Astrocyte of the spinal cord (primary cell): ENCODE data around the gene MAN1A1.

Experiments
- DNase-seq: peaks from one replicate; pipeline ENCODE4 v3.0.0; 2011; ENCODE audit warnings: low read depth, low spot score
- H3K4me3 ChIP-seq: 2 replicates; pipeline ENCODE4 v1.5.1; 2011; ENCODE audit warnings: low read depth, mild to moderate bottlenecking, low read length, moderate library complexity
- in situ Hi-C: cut with HindIII; loops from 2 replicates; pipeline ENCODE4 v1.10.0; 2017; ENCODE audit warnings: low sequenced_read_pairs
- TF ChIP-seq, protein P1 (sequence below): IDR thresholded peaks from 2 replicates; pipeline ENCODE4 v1.5.1; 2012; ENCODE audit warnings: low read depth, mild to moderate bottlenecking, low read length, inconsistent platforms

Gene MAN1A1

DNA sequence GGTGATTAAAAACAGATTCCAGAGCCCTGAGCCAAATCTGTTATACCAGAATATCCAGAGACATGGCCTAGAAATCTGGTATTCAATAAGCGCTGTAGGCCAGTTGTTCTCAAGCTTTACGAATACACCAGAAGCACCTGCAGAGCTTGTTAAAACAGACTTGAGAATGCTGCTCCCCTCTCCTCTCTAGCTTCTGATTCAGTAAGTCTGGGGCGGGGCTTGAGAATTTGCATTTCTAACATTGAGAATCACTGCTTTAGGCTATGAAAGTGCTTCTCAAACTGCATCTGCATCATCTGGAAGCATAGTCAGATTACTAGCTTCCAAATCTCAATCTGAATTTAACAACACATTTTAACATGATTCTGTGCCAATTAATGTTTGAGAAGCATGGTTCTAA, 20.5 kb upstream of the MAN1A1 start:
- TF ChIP-seq, protein P1, sequence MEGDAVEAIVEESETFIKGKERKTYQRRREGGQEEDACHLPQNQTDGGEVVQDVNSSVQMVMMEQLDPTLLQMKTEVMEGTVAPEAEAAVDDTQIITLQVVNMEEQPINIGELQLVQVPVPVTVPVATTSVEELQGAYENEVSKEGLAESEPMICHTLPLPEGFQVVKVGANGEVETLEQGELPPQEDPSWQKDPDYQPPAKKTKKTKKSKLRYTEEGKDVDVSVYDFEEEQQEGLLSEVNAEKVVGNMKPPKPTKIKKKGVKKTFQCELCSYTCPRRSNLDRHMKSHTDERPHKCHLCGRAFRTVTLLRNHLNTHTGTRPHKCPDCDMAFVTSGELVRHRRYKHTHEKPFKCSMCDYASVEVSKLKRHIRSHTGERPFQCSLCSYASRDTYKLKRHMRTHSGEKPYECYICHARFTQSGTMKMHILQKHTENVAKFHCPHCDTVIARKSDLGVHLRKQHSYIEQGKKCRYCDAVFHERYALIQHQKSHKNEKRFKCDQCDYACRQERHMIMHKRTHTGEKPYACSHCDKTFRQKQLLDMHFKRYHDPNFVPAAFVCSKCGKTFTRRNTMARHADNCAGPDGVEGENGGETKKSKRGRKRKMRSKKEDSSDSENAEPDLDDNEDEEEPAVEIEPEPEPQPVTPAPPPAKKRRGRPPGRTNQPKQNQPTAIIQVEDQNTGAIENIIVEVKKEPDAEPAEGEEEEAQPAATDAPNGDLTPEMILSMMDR, result no peak
- no peak overlapping the region for H3K4me3 ChIP-seq
- DNase-seq, result no peak
- in situ Hi-C loops, result no loop called here

DNA sequence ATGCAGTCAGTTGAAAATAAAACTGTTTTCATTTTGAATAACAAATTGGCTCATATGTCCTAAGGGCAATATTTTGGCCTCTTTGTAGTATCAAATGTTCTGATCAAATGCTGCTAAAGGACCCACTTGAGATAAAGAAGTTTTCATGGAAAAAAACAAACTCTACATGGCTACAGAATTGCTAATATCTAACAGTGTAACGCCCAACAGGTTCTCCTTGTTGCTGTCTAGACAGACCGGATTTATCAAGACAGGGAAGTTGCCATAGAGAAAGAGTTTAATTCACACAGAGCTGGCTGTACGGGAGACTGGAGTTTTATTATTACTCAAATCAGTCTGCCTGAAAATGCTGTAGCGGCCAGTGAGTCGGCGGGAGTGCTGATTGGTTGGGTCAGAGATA, 19.4 kb upstream of the MAN1A1 start:
- H3K4me3 ChIP-seq, result no peak overlapping the region
- in situ Hi-C loops, result no loop called here
- TF ChIP-seq, protein P1, result no peak
- DNase-seq, result no peak

- DNase-seq, result no peak
- H3K4me3 ChIP-seq, result no peak overlapping the region
- in situ Hi-C loops, result no loop called here
- TF ChIP-seq, protein P1, result no peak
Measured at GRCh38 chr6:119361209-119361608, 11.6 kb upstream of the MAN1A1 start.

DNA sequence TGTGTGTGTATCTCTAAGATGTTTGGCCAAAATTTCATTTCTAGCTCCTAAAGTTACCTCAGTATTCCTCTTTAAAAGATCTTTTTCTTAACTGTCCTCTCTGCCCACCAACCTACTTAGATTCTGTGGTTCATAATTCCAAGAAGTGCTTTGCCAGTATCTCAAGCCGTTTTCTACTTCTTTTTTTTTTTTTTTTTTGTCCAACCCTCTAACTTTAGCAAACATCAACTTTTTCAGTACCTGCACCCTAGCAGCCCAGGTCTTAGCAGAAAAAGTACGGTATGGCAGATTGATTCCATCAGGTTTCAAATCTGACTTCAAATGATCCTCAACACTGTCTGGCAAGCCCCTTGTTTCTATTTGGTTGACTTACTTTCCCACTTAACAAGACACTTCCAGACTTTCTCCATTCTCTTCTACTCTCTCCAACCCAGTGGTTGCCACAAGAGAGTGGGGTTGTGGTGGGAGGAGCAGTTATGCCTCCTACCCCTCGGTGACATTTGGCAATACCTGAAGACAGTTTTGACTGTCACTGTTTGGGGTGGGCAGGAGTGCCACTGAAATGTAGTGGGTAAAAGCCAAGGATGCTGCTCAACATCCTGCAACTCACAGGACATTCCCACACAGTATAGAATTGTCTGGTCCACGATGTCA, 10.8 kb upstream of the MAN1A1 start:
- DNase-seq, result no peak
- in situ Hi-C loops, result no loop called here
- no peak overlapping the region for H3K4me3 ChIP-seq

DNA sequence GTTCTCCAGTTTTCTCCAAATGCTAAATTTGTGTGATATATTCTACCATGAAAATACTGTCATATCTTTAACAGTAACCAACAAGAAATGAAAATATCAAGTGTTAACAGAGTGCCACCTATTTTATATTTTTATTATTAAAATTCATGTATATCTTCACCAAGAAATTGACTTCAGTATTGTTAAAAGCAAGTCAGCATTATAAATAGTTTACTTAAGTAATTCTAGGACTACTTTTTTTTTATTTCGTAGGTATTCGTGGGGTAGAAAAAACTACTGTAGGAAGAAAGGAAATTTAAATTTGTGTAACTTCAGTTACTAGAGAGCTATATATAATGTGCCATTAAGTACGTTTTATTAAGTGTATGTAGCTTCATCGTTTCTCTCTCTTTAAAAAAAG, 6.3 kb upstream of the MAN1A1 start:
- TF ChIP-seq, protein P1, result no peak
- H3K4me3 ChIP-seq, result no peak overlapping the region
- DNase-seq, result no peak
- in situ Hi-C loops, result no loop called here

More for the DNA sequence above, 10.8 kb upstream of the MAN1A1 start:
- TF ChIP-seq, protein P1, result no peak

GRCh38 chr6:119355157-119355556, 5.6 kb upstream of the MAN1A1 start:
- in situ Hi-C loops, result no loop called here
- no peak overlapping the region for H3K4me3 ChIP-seq
- no peak for DNase-seq

More at GRCh38 chr6:119355157-119355556, 5.6 kb upstream of the MAN1A1 start:
- TF ChIP-seq, protein P1, result no peak
